K562 (cell line): Measurements from ENCODE around the gene TIMP2. TPM values are rescaled to one million over a fixed set of nuclear protein-coding genes. Genes with fewer than 3 reads are reported as not detected.

ENCODE experiments used
- CTBP1 ChIP-seq: fragments of 450-650 bp; IDR thresholded peaks from 2 replicates; pipeline ENCODE4 v1.6.1; 2016; ENCODE audit warnings: borderline replicate concordance
- DMBX1 ChIP-seq: fragments of 250-450 bp; sonication (Bioruptor Pico); IDR thresholded peaks from 2 replicates; pipeline ENCODE4 v1.8.0; 2022; ENCODE audit warnings: inconsistent platforms, mild to moderate bottlenecking, moderate library complexity, borderline replicate concordance
- EP300 ChIP-seq: IDR thresholded peaks from 2 replicates; pipeline ENCODE4 v1.6.1; 2012; ENCODE audit warnings: low read length, improper control_type of control experiment
- FOS ChIP-seq: IDR thresholded peaks from 3 replicates; pipeline ENCODE4 v1.6.1; 2011; ENCODE audit not compliant: insufficient read length; ENCODE audit errors: extremely low read depth
- ILF3 ChIP-seq: fragments of 450-650 bp; IDR thresholded peaks from 2 replicates; pipeline ENCODE4 v1.6.1; 2018; ENCODE audit warnings: antibody characterized with exemption, mild to moderate bottlenecking, moderate library complexity, borderline replicate concordance
- JUND ChIP-seq, 2 experiments: IDR thresholded peaks; 2 replicates in 1 of 2; 3 replicates in 1 of 2; pipeline ENCODE4 v1.6.1; 2011; ENCODE audit warnings: borderline replicate concordance in 2 of 2, low read depth in 2 of 2, low read length in 2 of 2, improper control_type of control experiment in 1 of 2, missing biosample characterization in 1 of 2, missing genetic modification characterization in 1 of 2, missing genetic modification reagents in 1 of 2
- KDM1A ChIP-seq, 2 experiments: fragments of 450-650 bp; IDR thresholded peaks; 2 replicates each; pipeline ENCODE4 v1.6.1; 2016; ENCODE audit warnings: mild to moderate bottlenecking in 2 of 2
- KDM5B ChIP-seq: fragments of 200-600 bp; sonication (generic); IDR thresholded peaks from 2 replicates; pipeline ENCODE4 v1.6.1; 2012; ENCODE audit warnings: low read depth, mild to moderate bottlenecking, moderate library complexity, low read length, control low read depth, inconsistent platforms; ENCODE audit not compliant: insufficient replicate concordance
- MEF2D ChIP-seq: conservative IDR thresholded peaks from 2 replicates; pipeline ENCODE4 v1.6.1; 2016; ENCODE audit warnings: low read depth, missing genetic modification characterization, missing compliant biosample characterization
- MTA3 ChIP-seq: fragments of 450-650 bp; formaldehyde crosslinking; IDR thresholded peaks from 2 replicates; pipeline ENCODE4 v1.6.1; 2017; ENCODE audit warnings: mild to moderate bottlenecking, borderline replicate concordance
- NELFE ChIP-seq: IDR thresholded peaks from 2 replicates; pipeline ENCODE4 v1.6.1; 2011; ENCODE audit warnings: mild to moderate bottlenecking; ENCODE audit not compliant: insufficient read depth, insufficient read length
- NFATC3 ChIP-seq: fragments of 450-650 bp; IDR thresholded peaks from 2 replicates; pipeline ENCODE4 v1.6.1; 2017; ENCODE audit warnings: mild to moderate bottlenecking
- NFE2L1 ChIP-seq: fragments of 450-650 bp; IDR thresholded peaks from 2 replicates; pipeline ENCODE4 v1.6.1; 2016; ENCODE audit warnings: missing genetic modification characterization, low read depth, mild to moderate bottlenecking, missing compliant biosample characterization, moderate library complexity, borderline replicate concordance
- NFIX ChIP-seq: fragments of 250-450 bp; sonication (Bioruptor Pico); IDR thresholded peaks from 2 replicates; pipeline ENCODE4 v1.4.0; 2020; ENCODE audit warnings: low read depth, mild to moderate bottlenecking, moderate library complexity
- POLR2B ChIP-seq: fragments of 450-650 bp; IDR thresholded peaks from 2 replicates; pipeline ENCODE4 v1.6.1; 2018; ENCODE audit warnings: low read depth; ENCODE audit not compliant: partially characterized antibody
- RBM15 ChIP-seq: fragments of 200-400 bp; formaldehyde crosslinking; IDR thresholded peaks from 2 replicates; pipeline ENCODE4 v1.6.1; 2018; ENCODE audit warnings: mild to moderate bottlenecking, low read length, moderate library complexity; ENCODE audit not compliant: insufficient read depth
- SAP30 ChIP-seq: fragments of 200-600 bp; sonication (generic); IDR thresholded peaks from 2 replicates; pipeline ENCODE4 v1.6.1; 2012; ENCODE audit warnings: borderline replicate concordance, low read depth, mild to moderate bottlenecking, moderate library complexity, low read length, control low read depth, inconsistent platforms; ENCODE audit not compliant: insufficient read depth, poor library complexity, severe bottlenecking
- SIN3B ChIP-seq: fragments of 450-650 bp; IDR thresholded peaks from 2 replicates; pipeline ENCODE4 v1.6.1; 2017; ENCODE audit warnings: low read depth, mild to moderate bottlenecking, moderate library complexity
- SMARCC2 ChIP-seq: fragments of 450-650 bp; IDR thresholded peaks from 2 replicates; pipeline ENCODE4 v1.6.1; 2017; ENCODE audit warnings: antibody characterized with exemption, moderate library complexity, mild to moderate bottlenecking, low read depth
- SMARCE1 ChIP-seq: fragments of 450-650 bp; IDR thresholded peaks from 2 replicates; pipeline ENCODE4 v1.7.1; 2016; ENCODE audit warnings: mild to moderate bottlenecking
- SPI1 ChIP-seq: IDR thresholded peaks from 2 replicates; pipeline ENCODE4 v1.6.1; 2011; ENCODE audit warnings: low read depth, low read length, control low read depth, borderline replicate concordance
- STAT5A ChIP-seq: IDR thresholded peaks from 2 replicates; pipeline ENCODE4 v1.6.1; 2012; ENCODE audit warnings: low read length, inconsistent platforms, borderline replicate concordance
- TGIF2 ChIP-seq: sonication (generic); formaldehyde crosslinking; IDR thresholded peaks from 2 replicates; pipeline ENCODE4 v1.8.1; 2022; ENCODE audit warnings: mild to moderate bottlenecking, missing genetic modification reagents, moderate library complexity
- ZBTB33 ChIP-seq: sonication (generic); formaldehyde crosslinking; IDR thresholded peaks from 2 replicates; pipeline ENCODE4 v1.8.1; 2023; ENCODE audit warnings: mild to moderate bottlenecking, missing genetic modification reagents
- ZNF311 ChIP-seq: fragments of 250-450 bp; sonication (Bioruptor Pico); IDR thresholded peaks from 2 replicates; pipeline ENCODE4 v1.4.0; 2020; ENCODE audit warnings: mild to moderate bottlenecking, moderate library complexity
- ZNF668 ChIP-seq: fragments of 250-450 bp; sonication (Bioruptor Pico); IDR thresholded peaks from 2 replicates; pipeline ENCODE4 v1.8.0; 2022; ENCODE audit warnings: mild to moderate bottlenecking, inconsistent platforms
- ZNF75A ChIP-seq: fragments of 450-650 bp; formaldehyde crosslinking; IDR thresholded peaks from 2 replicates; pipeline ENCODE4 v1.4.0; 2020; ENCODE audit warnings: mild to moderate bottlenecking
- ZSCAN32 ChIP-seq: fragments of 450-650 bp; formaldehyde crosslinking; IDR thresholded peaks from 2 replicates; pipeline ENCODE4 v1.4.0; 2020; ENCODE audit warnings: mild to moderate bottlenecking, moderate library complexity
- polyA plus RNA-seq, 8 experiments: library from polyadenylated mRNA; depleted of rRNA in 4 of 8; stranded (reverse) in 5 of 8; unstranded in 3 of 8; fragments of >200 nt; fragmentation: Nextera tagmentation in 2 of 8; fragmentation: Illumina TruSeq in 1 of 8; extraction: Ambion mirVana in 2 of 8; extraction: Trizol in 1 of 8; gene quantifications; 2 replicates each; pipeline versions ENCODE4 v1.2.1 to v1.2.3, GENCODE V29; 2011 to 2014; ENCODE audit warnings: inconsistent platforms in 1 of 8, missing spikeins in 1 of 8
- total RNA-seq, 7 experiments: library from RNA; depleted of rRNA in 6 of 7; stranded (reverse); fragments of >200 nt in 6 of 7; fragmentation: Illumina TruSeq in 2 of 7; extraction: Trizol in 2 of 7; gene quantifications; 2 replicates each; pipeline versions ENCODE4 v1.2.1 to v1.2.3, GENCODE V29; 2011 to 2021; ENCODE audit warnings: low replicate concordance in 1 of 7

TIMP2 gene
- total and polyA plus RNA-seq, 9 of the 15 experiments (the other 6 are each of a cell fraction or from before 2014, with no cell fraction given): 0.55 TPM; not detected in 8

DNA sequence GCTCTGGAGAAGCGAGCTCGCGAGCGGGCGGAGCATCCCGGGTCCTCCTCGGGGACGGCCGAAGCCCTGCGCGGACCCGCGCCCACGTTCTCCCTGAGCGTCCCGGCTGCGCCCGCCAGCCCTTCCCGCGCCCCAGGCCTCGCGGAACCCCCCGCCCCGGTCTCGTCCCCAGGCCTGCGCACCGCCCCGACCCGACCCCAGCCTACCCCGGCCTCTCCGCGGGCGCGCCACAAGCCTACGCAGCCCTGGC is 84.7 kb downstream of the TIMP2 start (continued):
- TF ChIP-seq ZBTB33 (CRISPR knock-in tag) (no peak), STAT5A (no peak), ZNF668 (CRISPR knock-in tag) (no peak), KDM5B (peak; percentile 23), ZNF75A (CRISPR knock-in tag) (no peak), SPI1 (no peak), SMARCC2 (no peak), SIN3B (peak; percentile 69), CTBP1 (no peak), MTA3 (no peak), KDM1A (IDR thresholded peaks at IDR 0.05) (no peak), DMBX1 (CRISPR knock-in tag) (no peak), JUND (IDR thresholded peaks at IDR 0.05; ENCODE audit: borderline replicate concordance, low read depth, low read length) (no peak), JUND (tag; IDR thresholded peaks at IDR 0.05; ENCODE audit: borderline replicate concordance, low read depth, low read length) (no peak), NELFE (no peak), RBM15 (no peak), NFATC3 (no peak), SAP30 (peak; percentile 87), ILF3 (peak; percentile 35; the same call in 1 of the 2 replicates), NFIX (CRISPR knock-in tag) (no peak), EP300 (no peak), FOS (no peak), ZNF311 (no peak), SMARCE1 (no peak), ZSCAN32 (CRISPR knock-in tag) (no peak), NFE2L1 (no peak), POLR2B (no peak), TGIF2 (CRISPR knock-in tag) (0 out of 2 replicates have a peak, but pooled peaks have one; percentile 68), MEF2D (no peak)
